GM23248 (cell line): Measurements from ENCODE around the gene RNLS.

Source experiments
- EZH2 ChIP-seq: fragments of 200-600 bp; sonication (generic); IDR thresholded peaks from 2 replicates; pipeline ENCODE4 v1.6.1; 2018; ENCODE audit warnings: antibody characterized with exemption, mild to moderate bottlenecking; ENCODE audit not compliant: insufficient read depth, poor library complexity, severe bottlenecking
- EZH2phosphoT487 ChIP-seq: fragments of 200-600 bp; sonication (generic); IDR thresholded peaks from 2 replicates; pipeline ENCODE4 v1.6.1; 2018; ENCODE audit warnings: antibody characterized with exemption, moderate library complexity, mild to moderate bottlenecking, low read depth; ENCODE audit not compliant: insufficient read depth

DNA sequence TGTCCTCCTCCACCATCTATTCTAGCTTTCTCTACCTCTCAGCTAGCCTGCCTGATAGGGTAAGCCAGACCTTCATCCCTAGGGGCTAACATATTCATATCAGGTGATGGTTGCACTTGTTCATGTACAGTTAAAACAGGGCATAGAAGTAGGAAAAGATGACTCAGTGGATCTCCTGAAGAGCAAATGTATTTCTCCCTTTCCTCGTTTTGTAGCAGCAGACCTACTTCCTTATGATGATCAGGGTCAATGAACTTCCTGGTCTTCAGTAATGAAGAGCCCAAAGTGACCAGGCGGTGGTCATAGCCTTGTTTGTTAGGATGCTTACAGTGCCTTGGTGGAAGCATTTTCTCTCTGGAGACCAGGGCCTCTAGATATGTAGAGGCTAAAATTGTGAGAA is 9.8 kb upstream of the RNLS start:
- TF ChIP-seq EZH2phosphoT487 (no peak), EZH2 (no peak)
